Measurements from ENCODE around the gene ZSCAN9. TPM values are rescaled to one million over a fixed set of nuclear protein-coding genes. Genes with fewer than 3 reads are reported as not detected.

ZSCAN9 gene
- total and polyA plus RNA-seq, 2 of the 13 experiments (the other 11 are each of a cell fraction or from before 2014, with no cell fraction given): 14.6 to 17.8 TPM

GRCh38 chr6:28252009-28252975 lies 27.2 kb downstream of the ZSCAN9 start, which contains the start of gene ZKSCAN4 (continued):
- TF ChIP-seq TSC22D2 (CRISPR knock-in tag; IDR thresholded peaks at IDR 0.05; ENCODE audit: borderline replicate concordance): no peak
- peak; percentile 68 for TF ChIP-seq SKI (IDR thresholded peaks at IDR 0.05; ENCODE audit: partially characterized antibody)
- no peak for TF ChIP-seq KDM1A (CRISPR knock-in tag; IDR thresholded peaks at IDR 0.05)
- 0 out of 2 replicates have a peak, but pooled peaks have one; percentile 65 for TF ChIP-seq ZNF430 (CRISPR knock-in tag; IDR thresholded peaks at IDR 0.05)
- TF ChIP-seq ZKSCAN8 (CRISPR knock-in tag; IDR thresholded peaks at IDR 0.05; ENCODE audit: borderline replicate concordance): peak; percentile 13; the same call in 1 of the 2 replicates
- TF ChIP-seq TOE1 (CRISPR knock-in tag; IDR thresholded peaks at IDR 0.05): no peak; the same call in 1 of the 2 replicates
- TF ChIP-seq, protein P1, sequence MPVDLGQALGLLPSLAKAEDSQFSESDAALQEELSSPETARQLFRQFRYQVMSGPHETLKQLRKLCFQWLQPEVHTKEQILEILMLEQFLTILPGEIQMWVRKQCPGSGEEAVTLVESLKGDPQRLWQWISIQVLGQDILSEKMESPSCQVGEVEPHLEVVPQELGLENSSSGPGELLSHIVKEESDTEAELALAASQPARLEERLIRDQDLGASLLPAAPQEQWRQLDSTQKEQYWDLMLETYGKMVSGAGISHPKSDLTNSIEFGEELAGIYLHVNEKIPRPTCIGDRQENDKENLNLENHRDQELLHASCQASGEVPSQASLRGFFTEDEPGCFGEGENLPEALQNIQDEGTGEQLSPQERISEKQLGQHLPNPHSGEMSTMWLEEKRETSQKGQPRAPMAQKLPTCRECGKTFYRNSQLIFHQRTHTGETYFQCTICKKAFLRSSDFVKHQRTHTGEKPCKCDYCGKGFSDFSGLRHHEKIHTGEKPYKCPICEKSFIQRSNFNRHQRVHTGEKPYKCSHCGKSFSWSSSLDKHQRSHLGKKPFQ (CRISPR knock-in tag; IDR thresholded peaks at IDR 0.05; ENCODE audit: insufficient replicate concordance): no peak
- TF ChIP-seq ZNF337 (CRISPR knock-in tag; IDR thresholded peaks at IDR 0.05; ENCODE audit: borderline replicate concordance, low read depth): no peak
- TF ChIP-seq TEAD2 (CRISPR knock-in tag; IDR thresholded peaks at IDR 0.05): no peak
- TF ChIP-seq ATRX (CRISPR knock-in tag; IDR thresholded peaks at IDR 0.05; ENCODE audit: borderline replicate concordance): no peak
- TF ChIP-seq ELF1 (CRISPR knock-in tag; IDR thresholded peaks at IDR 0.05): peak; percentile 94
- no peak for TF ChIP-seq ZNF740 (CRISPR knock-in tag; IDR thresholded peaks at IDR 0.05)
- TF ChIP-seq USF2 (IDR thresholded peaks at IDR 0.05; ENCODE audit: low read depth, low read length): no peak
- no peak for TF ChIP-seq USF2 (CRISPR knock-in tag; IDR thresholded peaks at IDR 0.05; ENCODE audit: borderline replicate concordance)
- TF ChIP-seq NFIB (CRISPR knock-in tag; IDR thresholded peaks at IDR 0.05; ENCODE audit: borderline replicate concordance): no peak
- no peak for TF ChIP-seq ZNF292 (CRISPR knock-in tag; IDR thresholded peaks at IDR 0.05; ENCODE audit: borderline replicate concordance, low read depth)
- TF ChIP-seq ZC3H13 (CRISPR knock-in tag; IDR thresholded peaks at IDR 0.05): peak; percentile 59; the same call in 1 of the 2 replicates
- no peak for TF ChIP-seq AKAP8 (CRISPR knock-in tag; IDR thresholded peaks at IDR 0.05)
- no peak for TF ChIP-seq PCBP2 (optimal IDR thresholded peaks at IDR 0.05; ENCODE audit: low read depth, low read length, poor library complexity, severe bottlenecking)
- TF ChIP-seq ZBTB49 (CRISPR knock-in tag; IDR thresholded peaks at IDR 0.05; ENCODE audit: borderline replicate concordance): 0 out of 2 replicates have a peak, but pooled peaks have one; percentile 40
- peak; percentile 85 for TF ChIP-seq TAF1 (CRISPR knock-in tag; IDR thresholded peaks at IDR 0.05)
